Natural killer cell (primary cell): Measurements from ENCODE around the gene PRKG1. TPM values are rescaled to one million over a fixed set of nuclear protein-coding genes. Genes with fewer than 3 reads are reported as not detected.

Experiments
- ATAC-seq, 3 donors: fragments of 150-1000 bp in 2 of 3; fragments of 200-7000 bp in 1 of 3; cut with Tn5 transposase; 1 replicate in 1 of 3; 2 replicates in 2 of 3; pipeline ENCODE4 v1.10.0; 2021; ENCODE audit warnings: mild to moderate bottlenecking in 2 of 3, moderate library complexity in 2 of 3
- DNase-seq, 2 donors: peaks; one replicate each; pipeline versions ENCODE4 v3.0.0 to v3.0.0-alpha.2; 2013 to 2021; ENCODE audit warnings: mixed read lengths in 1 of 2
- H3K27ac ChIP-seq: one replicate; pipeline ENCODE4 v1.5.1; 2013; ENCODE audit warnings: mild to moderate bottlenecking, low read length
- H3K27me3 ChIP-seq: one replicate; pipeline ENCODE4 v1.6.1; 2013; ENCODE audit warnings: low read length; ENCODE audit not compliant: control insufficient read depth, insufficient read depth
- H3K36me3 ChIP-seq: one replicate; pipeline ENCODE4 v1.6.1; 2013; ENCODE audit warnings: low read length; ENCODE audit not compliant: control insufficient read depth, insufficient read depth
- H3K4me1 ChIP-seq: one replicate; pipeline ENCODE4 v1.6.1; 2013; ENCODE audit warnings: low read length; ENCODE audit not compliant: control insufficient read depth, insufficient read depth
- H3K4me3 ChIP-seq: one replicate; pipeline ENCODE4 v1.5.1; 2013; ENCODE audit warnings: low read length
- H3K9me3 ChIP-seq: one replicate; pipeline ENCODE4 v1.6.1; 2013; ENCODE audit warnings: low read length; ENCODE audit not compliant: control insufficient read depth, insufficient read depth
- H3K27ac Mint-ChIP-seq, 2 donors: one replicate each; pipeline ENCODE4 v1.8.0; 2022; ENCODE audit warnings: mild to moderate bottlenecking in 2 of 2, mixed read lengths in 2 of 2, moderate library complexity in 1 of 2
- H3K27me3 Mint-ChIP-seq, 2 donors: one replicate each; pipeline ENCODE4 v1.8.0; 2022; ENCODE audit warnings: low read depth in 2 of 2, mixed read lengths in 2 of 2
- H3K36me3 Mint-ChIP-seq: one replicate; pipeline ENCODE4 v1.8.0; 2022; ENCODE audit warnings: mixed read lengths
- H3K4me1 Mint-ChIP-seq, 2 donors: one replicate each; pipeline ENCODE4 v1.8.0; 2022; ENCODE audit warnings: mixed read lengths in 2 of 2
- H3K4me3 Mint-ChIP-seq: one replicate; pipeline ENCODE4 v1.8.0; 2022; ENCODE audit warnings: mild to moderate bottlenecking, moderate library complexity, mixed read lengths
- H3K9me3 Mint-ChIP-seq, 2 donors: one replicate each; pipeline ENCODE4 v1.8.0; 2022; ENCODE audit warnings: mixed read lengths in 2 of 2
- CTCF ChIP-seq: fragments of 200-600 bp; IDR thresholded peaks from one replicate; pipeline ENCODE4 v1.8.0; 2022; ENCODE audit warnings: antibody characterized with exemption
- WGBS: methylation state at CpG from one replicate; pipeline ENCODE4 v1.1.7; 2013; ENCODE audit warnings: missing lambda C conversion rate; ENCODE audit not compliant: insufficient coverage; 5-methylcytosine and 5-hydroxymethylcytosine counted together
- intact Hi-C: fragments of 100-400 bp; cut with micrococcal nuclease; formaldehyde crosslinking; loops from one replicate; pipeline ENCODE4 v1.14.2; 2022
- total RNA-seq, 4 donors: library from RNA; stranded (reverse); fragments of 120-200 nt in 1 of 4; gene quantifications; one replicate each; pipeline versions ENCODE4 v1.2.3 to v1.2.4, GENCODE V29; 2013 to 2022

The PRKG1 gene
- total RNA-seq, 3 donors from 2014 or later (not counting 1 experiment from before 2014, with no cell fraction given) = 0.23 to 0.41 (median 0.35) TPM

- H3K4me1 ChIP-seq = no peaks in the 10 kb centered on the region
- no peak for DNase-seq
- no peak for TF ChIP-seq CTCF
- Mint-ChIP-seq H3K9me3 (no peaks in the 10 kb centered on the region), H3K4me3 (no peak overlapping the region), H3K36me3 (no peaks in the 10 kb centered on the region), H3K4me1 (no peaks in the 10 kb centered on the region), H3K27ac (no peak overlapping the region), H3K27me3 (no peaks in the 10 kb centered on the region)
- H3K27ac ChIP-seq = no peak overlapping the region
- H3K9me3 ChIP-seq = no peaks in the 10 kb centered on the region
- no peak for ATAC-seq
- H3K4me3 ChIP-seq = no peak overlapping the region
- H3K36me3 ChIP-seq = no peaks in the 10 kb centered on the region
- H3K27me3 ChIP-seq = no peaks in the 10 kb centered on the region
- intact Hi-C loops = no loop called here
- 100% methylated on average over 1 of the region's 1 CpG for WGBS
These were observed 822.6 kb downstream of the PRKG1 start for GRCh38 chr10:51896849-51897248.

- Mint-ChIP-seq H3K4me3 (no peak overlapping the region), H3K27me3 (no peaks in the 10 kb centered on the region), H3K36me3 (no peaks in the 10 kb centered on the region), H3K4me1 (no peaks in the 10 kb centered on the region), H3K9me3 (no peaks in the 10 kb centered on the region), H3K27ac (no peak overlapping the region)
- Histone ChIP-seq H3K27me3 (no peaks in the 10 kb centered on the region), H3K36me3 (no peaks in the 10 kb centered on the region), H3K4me1 (no peaks in the 10 kb centered on the region), H3K4me3 (no peak overlapping the region), H3K27ac (no peak overlapping the region), H3K9me3 (no peaks in the 10 kb centered on the region)
- intact Hi-C loops = no loop called here
- DNase-seq (no peak), ATAC-seq (no peak)
- no CpG with 5 or more reads among the region's 1 CpG for WGBS
- TF ChIP-seq CTCF = no peak
These were observed 823.3 kb downstream of the PRKG1 start for GRCh38 chr10:51897560-51897959.

DNA sequence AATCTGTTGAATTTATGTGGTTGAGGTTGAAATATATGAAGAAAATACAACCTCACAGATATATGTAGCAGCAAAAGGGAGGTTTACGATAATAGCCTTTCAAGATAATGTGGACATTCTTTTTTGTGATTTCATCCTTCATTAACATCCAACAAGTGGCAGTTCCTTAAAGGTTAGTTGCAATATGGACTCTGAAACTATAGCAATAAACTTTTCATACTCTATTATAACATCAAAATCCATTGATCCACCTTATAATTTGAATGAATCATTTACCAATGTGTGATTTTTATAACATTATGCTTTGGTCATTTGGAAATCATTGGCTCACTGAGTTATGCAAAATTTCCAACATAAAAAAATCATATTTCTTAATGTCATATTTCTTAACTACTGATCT is 825.9 kb downstream of the PRKG1 start:
- Histone ChIP-seq H3K4me3 (no peak overlapping the region), H3K27me3 (no peaks in the 10 kb centered on the region), H3K36me3 (no peaks in the 10 kb centered on the region), H3K9me3 (no peaks in the 10 kb centered on the region), H3K4me1 (no peaks in the 10 kb centered on the region), H3K27ac (no peak overlapping the region)
- H3K36me3 Mint-ChIP-seq = no peaks in the 10 kb centered on the region
- no peaks in the 10 kb centered on the region for H3K9me3 Mint-ChIP-seq
- ATAC-seq (no peak), DNase-seq (no peak)
- no peaks in the 10 kb centered on the region for H3K27me3 Mint-ChIP-seq
- TF ChIP-seq CTCF = no peak
- intact Hi-C loops = no loop called here
- H3K4me3 Mint-ChIP-seq = no peak overlapping the region
- no peaks in the 10 kb centered on the region for H3K4me1 Mint-ChIP-seq
- no CpG with 5 or more reads among the region's 1 CpG for WGBS
- no peak overlapping the region for H3K27ac Mint-ChIP-seq

DNA sequence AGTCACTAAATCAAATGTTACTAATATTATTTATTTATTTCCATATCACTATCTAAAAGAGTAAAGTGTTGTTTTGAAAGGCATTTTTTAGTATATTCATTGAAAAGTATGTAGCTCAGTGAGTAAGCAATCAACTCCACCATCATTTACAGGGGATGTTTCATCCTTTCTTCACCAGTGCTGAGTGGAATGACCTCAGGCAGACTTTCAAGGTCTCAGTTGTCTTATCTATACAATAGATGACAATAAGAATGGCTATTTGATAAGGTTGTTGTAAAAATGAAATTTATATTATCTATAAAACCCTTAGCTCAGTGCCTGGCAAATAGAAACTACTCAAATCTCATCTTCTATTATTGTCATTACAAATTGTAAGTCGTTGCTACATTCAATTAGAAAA is 829.4 kb downstream of the PRKG1 start:
- no peak overlapping the region for H3K27ac Mint-ChIP-seq
- Histone ChIP-seq H3K36me3 (no peaks in the 10 kb centered on the region), H3K27me3 (no peaks in the 10 kb centered on the region), H3K4me3 (no peak overlapping the region), H3K4me1 (no peaks in the 10 kb centered on the region), H3K27ac (no peak overlapping the region), H3K9me3 (no peaks in the 10 kb centered on the region)
- ATAC-seq (no peak), DNase-seq (no peak)
- no peaks in the 10 kb centered on the region for H3K4me1 Mint-ChIP-seq
- 57% methylated on average over 1 of the region's 1 CpG for WGBS
- TF ChIP-seq CTCF = no peak
- no peaks in the 10 kb centered on the region for H3K36me3 Mint-ChIP-seq
- no peak overlapping the region for H3K4me3 Mint-ChIP-seq
- H3K27me3 Mint-ChIP-seq = no peaks in the 10 kb centered on the region
- peaks cover 0 to 2% of the 10 kb centered on the region in 2 donors for H3K9me3 Mint-ChIP-seq
- intact Hi-C loops = no loop called here
